ENCODE results near the gene FBLN1.
"Not testable (repeated sequence)": the region's sequence is repeated elsewhere in the genome, so short reads cannot be mapped to it uniquely, and the experiment has no call there.

Gene FBLN1

DNA sequence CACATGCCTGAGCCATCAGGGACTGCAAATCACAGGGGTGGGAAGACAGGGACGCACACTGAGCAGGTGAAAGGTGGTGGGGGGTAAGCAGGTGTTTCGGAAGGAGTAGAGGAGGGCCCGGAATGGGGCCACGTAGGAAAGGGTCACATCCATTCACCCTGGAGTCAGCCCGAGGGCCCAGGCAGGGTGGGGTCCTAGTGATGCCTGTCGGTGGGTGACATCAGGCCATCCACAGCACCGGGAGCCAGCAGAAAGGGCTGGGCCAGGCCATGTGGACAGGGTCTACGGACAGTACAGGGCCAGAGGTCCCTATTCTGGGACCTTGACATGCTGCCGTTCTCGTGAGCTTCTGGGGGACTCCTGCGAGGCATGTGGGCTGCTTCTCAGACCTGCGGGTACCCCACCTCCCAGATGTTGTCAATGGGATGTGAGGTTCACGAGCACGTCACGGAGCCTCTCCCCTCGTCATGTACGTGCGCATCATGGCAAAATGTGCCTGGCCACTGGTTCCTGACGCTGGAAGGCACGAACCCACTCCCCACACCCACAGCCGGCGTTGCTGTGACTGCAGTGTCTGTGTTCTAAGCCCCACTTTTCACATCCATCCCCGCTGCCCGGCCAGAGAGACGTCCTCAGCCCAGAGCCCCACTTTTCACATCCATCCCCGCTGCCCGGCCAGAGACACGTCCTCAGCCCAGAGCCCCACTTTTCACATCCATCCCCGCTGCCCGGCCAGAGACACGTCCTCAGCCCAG lies 84.1 kb downstream of the FBLN1 start:
- no peaks in the 10 kb centered on the region for H3K36me3 Mint-ChIP-seq (ENCODE audit: low read depth)
- DNase-seq = no peak
- H3K4me3 Mint-ChIP-seq = no peak overlapping the region
- H3K27me3 Mint-ChIP-seq (ENCODE audit: low read depth, poor library complexity) = no peaks in the 10 kb centered on the region
- no peaks in the 10 kb centered on the region for H3K9me3 Mint-ChIP-seq
- TF ChIP-seq, protein P1, sequence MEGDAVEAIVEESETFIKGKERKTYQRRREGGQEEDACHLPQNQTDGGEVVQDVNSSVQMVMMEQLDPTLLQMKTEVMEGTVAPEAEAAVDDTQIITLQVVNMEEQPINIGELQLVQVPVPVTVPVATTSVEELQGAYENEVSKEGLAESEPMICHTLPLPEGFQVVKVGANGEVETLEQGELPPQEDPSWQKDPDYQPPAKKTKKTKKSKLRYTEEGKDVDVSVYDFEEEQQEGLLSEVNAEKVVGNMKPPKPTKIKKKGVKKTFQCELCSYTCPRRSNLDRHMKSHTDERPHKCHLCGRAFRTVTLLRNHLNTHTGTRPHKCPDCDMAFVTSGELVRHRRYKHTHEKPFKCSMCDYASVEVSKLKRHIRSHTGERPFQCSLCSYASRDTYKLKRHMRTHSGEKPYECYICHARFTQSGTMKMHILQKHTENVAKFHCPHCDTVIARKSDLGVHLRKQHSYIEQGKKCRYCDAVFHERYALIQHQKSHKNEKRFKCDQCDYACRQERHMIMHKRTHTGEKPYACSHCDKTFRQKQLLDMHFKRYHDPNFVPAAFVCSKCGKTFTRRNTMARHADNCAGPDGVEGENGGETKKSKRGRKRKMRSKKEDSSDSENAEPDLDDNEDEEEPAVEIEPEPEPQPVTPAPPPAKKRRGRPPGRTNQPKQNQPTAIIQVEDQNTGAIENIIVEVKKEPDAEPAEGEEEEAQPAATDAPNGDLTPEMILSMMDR (IDR thresholded peaks at IDR 0.05) = no peak
- H3K4me1 Mint-ChIP-seq = peaks cover 29% of the 10 kb centered on the region
- H3K27ac Mint-ChIP-seq = no peak overlapping the region

- no peak for DNase-seq
- Mint-ChIP-seq H3K27me3 (ENCODE audit: low read depth, poor library complexity) (no peaks in the 10 kb centered on the region), H3K4me1 (peaks cover 29% of the 10 kb centered on the region), H3K27ac (peak overlapping the region; percentile 39), H3K9me3 (no peaks in the 10 kb centered on the region), H3K4me3 (peak overlapping the region; percentile 47), H3K36me3 (ENCODE audit: low read depth) (peaks cover 4% of the 10 kb centered on the region)
- TF ChIP-seq, protein P1 (IDR thresholded peaks at IDR 0.05) = no peak
Observed at GRCh38 chr22:45587638-45588505, 85.2 kb downstream of the FBLN1 start.

- H3K9me3 Mint-ChIP-seq = no peaks in the 10 kb centered on the region
- H3K27ac Mint-ChIP-seq = no peak overlapping the region
- TF ChIP-seq, protein P1 (IDR thresholded peaks at IDR 0.05) = no peak
- H3K27me3 Mint-ChIP-seq (ENCODE audit: low read depth, poor library complexity) = no peaks in the 10 kb centered on the region
- H3K4me1 Mint-ChIP-seq = peaks cover 29% of the 10 kb centered on the region
- no peak overlapping the region for H3K4me3 Mint-ChIP-seq
- DNase-seq = no peak
- H3K36me3 Mint-ChIP-seq (ENCODE audit: low read depth) = peaks cover 5% of the 10 kb centered on the region
Observed at GRCh38 chr22:45589556-45589955, 86.9 kb downstream of the FBLN1 start.

DNA sequence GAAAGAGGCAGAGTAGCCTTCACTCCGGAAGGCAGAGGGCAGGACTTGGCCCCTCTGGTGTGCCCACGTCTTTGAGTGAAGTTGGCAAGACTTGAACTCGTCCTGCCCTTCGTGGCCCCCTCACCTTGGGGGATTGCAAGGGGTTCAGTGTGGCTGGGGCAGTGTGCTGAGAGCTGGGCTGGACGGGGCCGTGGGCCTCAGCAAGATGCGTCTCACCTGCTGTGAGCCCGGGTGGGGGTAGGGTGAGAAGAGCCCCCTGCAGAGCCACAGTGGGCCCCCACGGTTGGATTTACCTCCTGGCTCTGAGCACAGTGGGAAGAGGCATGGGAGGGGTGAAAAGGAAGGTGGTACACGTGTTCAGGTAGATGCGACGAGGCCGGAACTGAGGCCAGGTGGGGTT lies 87.6 kb downstream of the FBLN1 start:
- DNase-seq = no peak
- H3K9me3 Mint-ChIP-seq = no peaks in the 10 kb centered on the region
- no peak overlapping the region for H3K4me3 Mint-ChIP-seq
- no peak overlapping the region for H3K27ac Mint-ChIP-seq
- peaks cover 29% of the 10 kb centered on the region for H3K4me1 Mint-ChIP-seq
- TF ChIP-seq, protein P1 (IDR thresholded peaks at IDR 0.05) = no peak
- peaks cover 5% of the 10 kb centered on the region for H3K36me3 Mint-ChIP-seq (ENCODE audit: low read depth)
- H3K27me3 Mint-ChIP-seq (ENCODE audit: low read depth, poor library complexity) = no peaks in the 10 kb centered on the region

- not testable (repeated sequence) for H3K9me3 Mint-ChIP-seq; H3K27me3 Mint-ChIP-seq (ENCODE audit: low read depth, poor library complexity); H3K36me3 Mint-ChIP-seq (ENCODE audit: low read depth); H3K27ac Mint-ChIP-seq; DNase-seq; H3K4me3 Mint-ChIP-seq
- H3K4me1 Mint-ChIP-seq = peaks cover 25% of the 10 kb centered on the region
Observed at GRCh38 chr22:45591633-45592213, 89.0 kb downstream of the FBLN1 start.
